Mucosa of rectum (tissue), 2 donors: ENCODE results near the gene WIPI1.
A peak's percentile ranks its signal among the peaks of the same experiment; 100 is the strongest.

ENCODE experiments used
- H3K27ac ChIP-seq, 2 donors: one replicate each; pipeline ENCODE4 v1.7.0; 2013; ENCODE audit warnings: inconsistent platforms in 2 of 2, low read depth in 2 of 2, low read length in 2 of 2
- H3K27me3 ChIP-seq, 2 donors: one replicate each; pipeline ENCODE4 v1.7.0; 2013; ENCODE audit warnings: low read length in 2 of 2; ENCODE audit not compliant: control insufficient read depth in 2 of 2, insufficient read depth in 2 of 2
- H3K36me3 ChIP-seq, 2 donors: one replicate each; pipeline ENCODE4 v1.7.0; 2013; ENCODE audit warnings: low read length in 2 of 2; ENCODE audit not compliant: control insufficient read depth in 2 of 2, insufficient read depth in 2 of 2
- H3K4me1 ChIP-seq, 2 donors: one replicate each; pipeline ENCODE4 v1.7.0; 2013; ENCODE audit warnings: low read length in 2 of 2, mild to moderate bottlenecking in 1 of 2; ENCODE audit not compliant: control insufficient read depth in 2 of 2, insufficient read depth in 2 of 2
- H3K4me3 ChIP-seq, 2 donors: one replicate each; pipeline ENCODE4 v1.7.0; 2013; ENCODE audit warnings: low read length in 2 of 2
- H3K9ac ChIP-seq, 2 donors: one replicate each; pipeline ENCODE4 v1.7.0; 2013; ENCODE audit warnings: low read length in 2 of 2, low read depth in 1 of 2, mild to moderate bottlenecking in 1 of 2
- H3K9me3 ChIP-seq, 2 donors: one replicate each; pipeline ENCODE4 v1.7.0; 2013; ENCODE audit warnings: low read length in 2 of 2; ENCODE audit not compliant: control insufficient read depth in 2 of 2
- donor health status: healthy.
- donor health status: Normal muscosa, but diverticular disease.

The WIPI1 gene

DNA sequence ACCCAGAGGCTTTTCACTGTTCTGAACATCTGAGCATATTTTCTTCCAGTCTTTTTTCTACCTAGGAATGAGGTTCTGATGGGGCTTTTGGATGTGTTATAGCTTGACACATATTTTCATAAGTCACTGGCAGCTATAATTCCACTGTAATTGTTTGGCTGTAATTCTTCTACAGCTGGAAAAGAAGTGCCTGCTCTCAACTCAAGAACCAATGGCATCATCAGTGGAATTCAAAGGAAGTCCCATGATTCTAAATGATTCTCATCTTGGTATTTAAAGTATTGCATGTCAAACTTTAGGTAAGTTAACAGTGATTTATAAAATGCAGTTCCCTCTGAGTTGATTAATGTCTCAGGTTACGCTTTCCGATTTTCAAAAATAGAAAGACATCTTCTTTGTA is 16.8 kb downstream of the WIPI1 start:
- no peak overlapping the region for H3K27ac ChIP-seq
- peaks cover 12 to 15% of the 10 kb centered on the region in 2 donors for H3K4me1 ChIP-seq
- peaks cover 28 to 40% of the 10 kb centered on the region in 2 donors for H3K36me3 ChIP-seq
- no peaks in the 10 kb centered on the region for H3K27me3 ChIP-seq
- no peaks in the 10 kb centered on the region for H3K9me3 ChIP-seq
- no peak overlapping the region for H3K9ac ChIP-seq
- H3K4me3 ChIP-seq: no peak overlapping the region

GRCh38 chr17:68439656-68440290 is 17.5 kb downstream of the WIPI1 start:
- Histone ChIP-seq H3K4me3 (no peak overlapping the region), H3K9me3 (no peaks in the 10 kb centered on the region), H3K27me3 (no peaks in the 10 kb centered on the region), H3K36me3 (peaks cover 24 to 42% of the 10 kb centered on the region in 2 donors), H3K27ac (no peak overlapping the region), H3K4me1 (peaks cover 12 to 15% of the 10 kb centered on the region in 2 donors), H3K9ac (no peak overlapping the region)

DNA sequence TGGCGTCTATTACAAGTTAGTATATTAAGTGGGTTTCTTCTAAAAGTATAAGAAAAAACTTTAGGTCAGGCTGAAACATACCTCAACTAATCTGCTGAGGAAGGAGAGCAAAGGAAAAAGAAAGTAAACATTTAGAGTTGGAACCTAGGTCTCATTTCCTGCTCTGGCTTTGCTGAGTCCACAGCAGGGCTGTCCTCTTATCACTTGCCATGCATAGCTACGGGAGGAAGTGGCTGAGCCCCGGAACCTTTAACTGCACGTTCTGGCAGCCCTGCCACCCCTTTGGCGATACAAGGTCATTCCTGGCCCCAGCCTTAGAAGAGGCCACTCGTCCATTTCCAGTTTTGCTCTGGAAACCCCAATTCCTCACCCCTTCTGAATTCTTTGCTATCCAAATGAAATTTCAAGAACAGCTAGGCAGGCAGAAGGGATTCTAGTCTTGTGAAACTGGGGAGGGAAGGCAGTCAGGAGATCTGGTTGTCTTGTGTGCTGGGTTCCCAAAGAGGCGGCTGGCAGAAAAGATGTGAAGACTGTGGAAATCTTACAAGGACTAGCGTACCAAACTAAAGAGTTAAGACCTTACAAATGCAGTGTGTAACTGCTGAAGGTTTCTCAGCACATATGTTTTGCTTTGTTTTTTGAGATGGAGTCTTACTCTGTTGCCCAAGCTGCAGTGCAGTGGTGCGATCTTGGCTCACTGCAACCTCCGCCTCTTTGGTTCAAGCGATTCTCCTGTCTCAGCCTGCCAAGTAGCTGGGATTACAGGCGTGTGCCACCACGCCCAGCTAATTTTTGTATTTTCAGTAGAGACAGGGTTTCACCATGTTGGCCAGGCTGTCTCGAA is 19.1 kb downstream of the WIPI1 start:
- H3K4me1 ChIP-seq: peaks cover 12 to 15% of the 10 kb centered on the region in 2 donors
- peak overlapping the region; percentile 44 to 46 for H3K9ac ChIP-seq
- H3K4me3 ChIP-seq: peak overlapping the region; percentile 27 to 28
- H3K27me3 ChIP-seq: no peaks in the 10 kb centered on the region
- peaks cover 27 to 40% of the 10 kb centered on the region in 2 donors for H3K36me3 ChIP-seq
- no peaks in the 10 kb centered on the region for H3K9me3 ChIP-seq
- H3K27ac ChIP-seq: peak overlapping the region; percentile 72 to 78

- Histone ChIP-seq H3K36me3 (peaks cover 39 to 52% of the 10 kb centered on the region in 2 donors), H3K9ac (no peak overlapping the region), H3K4me3 (no peak overlapping the region), H3K4me1 (peaks cover 12 to 15% of the 10 kb centered on the region in 2 donors), H3K27ac (no peak overlapping the region), H3K27me3 (no peaks in the 10 kb centered on the region), H3K9me3 (no peaks in the 10 kb centered on the region)
These were observed 21.1 kb downstream of the WIPI1 start for GRCh38 chr17:68435876-68436842.

DNA sequence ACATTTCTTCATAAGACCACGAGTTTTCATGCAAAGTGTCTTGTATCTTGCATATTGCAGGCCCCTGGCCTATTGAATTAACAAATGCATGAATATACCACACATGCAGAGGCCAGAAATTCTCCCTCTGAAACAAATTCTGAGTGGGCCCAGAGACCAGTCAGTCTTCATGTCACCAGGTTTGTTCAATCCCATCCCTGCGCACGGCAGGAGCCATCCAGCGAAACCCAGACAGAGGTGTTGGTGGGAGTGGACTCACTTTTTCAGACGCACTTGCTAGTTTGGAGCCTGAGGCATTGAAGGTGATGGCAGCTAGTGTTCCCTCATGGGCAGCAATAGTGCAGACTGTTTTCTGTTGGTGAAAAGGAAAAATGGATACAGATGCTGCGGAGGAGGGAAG is 21.9 kb downstream of the WIPI1 start:
- Histone ChIP-seq H3K36me3 (peaks cover 47 to 58% of the 10 kb centered on the region in 2 donors), H3K27ac (no peak overlapping the region), H3K27me3 (no peaks in the 10 kb centered on the region), H3K9me3 (no peaks in the 10 kb centered on the region), H3K4me3 (no peak overlapping the region), H3K9ac (no peak overlapping the region), H3K4me1 (peaks cover 12 to 15% of the 10 kb centered on the region in 2 donors)

DNA sequence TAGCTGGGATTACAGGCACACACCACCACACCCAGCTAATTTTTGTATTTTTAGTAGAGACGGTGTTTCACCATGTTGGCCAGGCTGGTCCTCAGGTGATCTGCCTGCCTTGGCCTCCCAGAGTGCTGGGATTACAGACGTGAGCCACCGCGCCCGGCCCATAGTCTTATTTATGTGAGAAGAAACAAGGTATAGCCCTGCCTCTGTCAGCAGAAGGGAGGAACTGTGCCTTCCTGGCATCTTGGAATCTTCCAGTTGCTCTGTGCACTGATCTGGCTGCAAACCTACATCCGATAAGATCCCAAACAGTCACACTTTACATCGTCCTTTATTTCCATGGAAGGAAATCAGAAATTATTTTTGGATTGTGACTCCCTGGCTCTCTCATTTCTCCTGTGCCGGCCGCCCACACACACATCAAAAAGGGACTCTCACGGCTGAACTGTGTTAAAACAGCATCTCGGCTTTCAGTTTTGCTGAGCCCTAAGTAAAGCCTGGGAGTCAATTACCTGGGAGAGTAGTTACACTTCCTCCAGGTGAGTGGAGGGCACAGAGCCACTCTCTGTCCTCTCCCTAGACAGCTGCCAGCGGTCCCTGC is 23.3 kb downstream of the WIPI1 start:
- no peak overlapping the region for H3K4me3 ChIP-seq

GRCh38 chr17:68433211-68433610 is 24.1 kb downstream of the WIPI1 start:
- peaks cover 9 to 12% of the 10 kb centered on the region in 2 donors for H3K4me1 ChIP-seq
- no peaks in the 10 kb centered on the region for H3K9me3 ChIP-seq
- H3K36me3 ChIP-seq: peaks cover 58 to 68% of the 10 kb centered on the region in 2 donors
- no peak overlapping the region for H3K9ac ChIP-seq
- no peaks in the 10 kb centered on the region for H3K27me3 ChIP-seq
- no peak overlapping the region for H3K4me3 ChIP-seq
- H3K27ac ChIP-seq: no peak overlapping the region

More for the DNA sequence above, 23.3 kb downstream of the WIPI1 start:
- no peaks in the 10 kb centered on the region for H3K9me3 ChIP-seq
- H3K36me3 ChIP-seq: peaks cover 50 to 60% of the 10 kb centered on the region in 2 donors
- peaks cover 12 to 15% of the 10 kb centered on the region in 2 donors for H3K4me1 ChIP-seq
- H3K27ac ChIP-seq: no peak overlapping the region
- H3K9ac ChIP-seq: no peak overlapping the region
- no peaks in the 10 kb centered on the region for H3K27me3 ChIP-seq

- Histone ChIP-seq H3K27ac (no peak overlapping the region), H3K4me3 (no peak overlapping the region), H3K27me3 (no peaks in the 10 kb centered on the region), H3K9me3 (no peaks in the 10 kb centered on the region), H3K36me3 (peaks cover 63 to 75% of the 10 kb centered on the region in 2 donors), H3K4me1 (peaks cover 2 to 5% of the 10 kb centered on the region in 2 donors), H3K9ac (no peak overlapping the region)
These were observed 25.0 kb downstream of the WIPI1 start for GRCh38 chr17:68432086-68432864.

DNA sequence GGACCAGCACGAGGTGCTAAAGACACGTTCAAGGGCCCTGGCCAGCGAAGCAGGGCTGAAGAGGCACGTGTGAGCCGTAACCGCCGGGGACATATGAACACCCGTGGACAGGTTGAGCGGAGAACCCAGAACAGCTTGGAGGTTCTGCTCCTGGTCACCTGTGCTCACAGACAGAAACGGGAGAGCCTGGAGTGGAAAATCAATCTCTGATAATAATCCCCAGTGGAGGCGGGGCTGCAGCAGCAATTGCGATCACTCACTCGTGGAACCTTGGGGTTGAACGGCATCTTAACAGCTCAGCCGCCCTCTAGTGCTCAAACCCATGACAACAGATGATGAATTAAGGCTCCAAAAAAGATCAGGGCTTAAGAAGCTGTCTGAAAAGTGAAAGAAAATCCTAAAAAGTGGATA is 25.6 kb downstream of the WIPI1 start:
- peaks cover 0 to 3% of the 10 kb centered on the region in 2 donors for H3K4me1 ChIP-seq
- peaks cover 68 to 79% of the 10 kb centered on the region in 2 donors for H3K36me3 ChIP-seq
- H3K9ac ChIP-seq: no peak overlapping the region

More for the DNA sequence above, 25.6 kb downstream of the WIPI1 start:
- Histone ChIP-seq H3K27me3 (no peaks in the 10 kb centered on the region), H3K4me3 (no peak overlapping the region), H3K27ac (no peak overlapping the region), H3K9me3 (no peaks in the 10 kb centered on the region)
